Aorta (tissue), 5 donors: ENCODE measurements around the gene XXYLT1. TPM values are rescaled to one million over a fixed set of nuclear protein-coding genes. Genes with fewer than 3 reads are reported as not detected.

Experiments used
- ATAC-seq: fragments of 200-7000 bp; cut with Tn5 transposase; one replicate; pipeline ENCODE4 v1.9.1; 2022; ENCODE audit warnings: moderate library complexity; ENCODE audit not compliant: low FRiP score
- DNase-seq, 2 donors: peaks; one replicate each; pipeline ENCODE4 v3.0.0-alpha.2; 2020
- H3K27ac ChIP-seq, 2 donors: one replicate each; pipeline ENCODE4 v1.5.1; 2013; ENCODE audit warnings: low read length in 2 of 2, mild to moderate bottlenecking in 2 of 2, moderate library complexity in 2 of 2, control low read depth in 1 of 2, inconsistent platforms in 1 of 2, low read depth in 1 of 2
- H3K27me3 ChIP-seq, 2 donors: one replicate each; pipeline ENCODE4 v1.6.1; 2013; ENCODE audit warnings: control low read depth in 1 of 2, low read length in 1 of 2, mild to moderate bottlenecking in 1 of 2, moderate library complexity in 1 of 2; ENCODE audit not compliant: insufficient read depth in 2 of 2, control insufficient read depth in 1 of 2
- H3K36me3 ChIP-seq, 2 donors: one replicate each; pipeline ENCODE4 v1.6.1; 2013; ENCODE audit warnings: control low read depth in 1 of 2, low read length in 1 of 2, mild to moderate bottlenecking in 1 of 2; ENCODE audit not compliant: insufficient read depth in 2 of 2, control insufficient read depth in 1 of 2
- H3K4me1 ChIP-seq, 2 donors: one replicate each; pipeline ENCODE4 v1.6.1; 2013; ENCODE audit warnings: low read length in 2 of 2, control low read depth in 1 of 2, mild to moderate bottlenecking in 1 of 2, moderate library complexity in 1 of 2; ENCODE audit not compliant: insufficient read depth in 2 of 2, control insufficient read depth in 1 of 2
- H3K4me3 ChIP-seq, 2 donors: one replicate each; pipeline ENCODE4 v1.5.1; 2013; ENCODE audit warnings: low read length in 2 of 2, control low read depth in 1 of 2, mild to moderate bottlenecking in 1 of 2
- H3K9me3 ChIP-seq: one replicate; pipeline ENCODE4 v1.6.1; 2013; ENCODE audit warnings: mild to moderate bottlenecking, low read length; ENCODE audit not compliant: control insufficient read depth
- WGBS, 2 donors: extraction: QIAGEN DNeasy Blood & Tissue Kit; methylation state at CpG; one replicate each; pipeline ENCODE4 v1.1.7; 2013; 5-methylcytosine and 5-hydroxymethylcytosine counted together
- intact Hi-C, 2 donors: fragments of 100-400 bp; cut with DNase I; formaldehyde crosslinking; loops; one replicate each; pipeline versions ENCODE4 v1.14.2 to v1.15.0; 2022
- polyA plus RNA-seq, 2 donors: library from polyadenylated mRNA; stranded (reverse); fragments of 200-250 nt; gene quantifications; one replicate each; pipeline ENCODE4 v1.2.3, GENCODE V29; 2013
- total RNA-seq, 2 donors: library from RNA; stranded (reverse); fragmentation: NEBNext Ultra II Directional; extraction: Animal tissue kit (Norgen Biotek cat#: 25700); gene quantifications; one replicate each; pipeline ENCODE4 v1.2.1, GENCODE V29; 2021
- donor health status: healthy with polysubstance abuse.
- donor health status: Bipolar disorder and iron deficiency.
- donor health status: DM: no; HTN: no; CAD: no.
- donor health status: DM: no; HTN: no; CAD: no.
- donor health status: DM: yes; HTN: yes; CAD: no.

Gene XXYLT1
- total and polyA plus RNA-seq, 4 donors = 2.3 to 15.0 (median 6.9) TPM

GRCh38 chr3:195240939-195241338 is 30.0 kb downstream of the XXYLT1 start:
- H3K27ac ChIP-seq = no peak overlapping the region
- no peak for ATAC-seq
- 80 to 82% methylated on average over 6 of the region's 6 CpGs for WGBS, 2 donors
- H3K9me3 ChIP-seq = no peaks in the 10 kb centered on the region
- H3K36me3 ChIP-seq = no peaks in the 10 kb centered on the region
- H3K27me3 ChIP-seq = no peaks in the 10 kb centered on the region
- DNase-seq = no peak
- intact Hi-C loops = loop anchor here in 1 of 2 donors (5.0 kb wide), 2 partner anchors 69 to 89 kb away; no protein-coding TSS in a partner anchor
- H3K4me1 ChIP-seq = no peaks in the 10 kb centered on the region
- H3K4me3 ChIP-seq = no peak overlapping the region

- ATAC-seq (peak; percentile 87), DNase-seq (peak; percentile 78 to 87)
- H3K27me3 ChIP-seq = no peaks in the 10 kb centered on the region
- no peaks in the 10 kb centered on the region for H3K9me3 ChIP-seq
- no peaks in the 10 kb centered on the region for H3K36me3 ChIP-seq
- peak overlapping the region in 1 of 2 donors; percentile 48 for H3K27ac ChIP-seq
- 3 to 14% methylated on average over 15 of the region's 15 CpGs for WGBS, 2 donors
- H3K4me3 ChIP-seq = no peak overlapping the region
- intact Hi-C loops = loop anchor here in 1 of 2 donors (5.0 kb wide), 2 partner anchors 68 to 88 kb away; no protein-coding TSS in a partner anchor
- no peaks in the 10 kb centered on the region for H3K4me1 ChIP-seq
Measured at GRCh38 chr3:195240171-195240701, 30.7 kb downstream of the XXYLT1 start.

- H3K4me1 ChIP-seq = no peaks in the 10 kb centered on the region
- intact Hi-C loops = no loop called here
- no peak overlapping the region for H3K27ac ChIP-seq
- H3K27me3 ChIP-seq = no peaks in the 10 kb centered on the region
- ATAC-seq = no peak
- no peaks in the 10 kb centered on the region for H3K9me3 ChIP-seq
- 96 to 100% methylated on average over 3 of the region's 3 CpGs for WGBS, 2 donors
- H3K36me3 ChIP-seq = no peaks in the 10 kb centered on the region
- H3K4me3 ChIP-seq = no peak overlapping the region
- no peak for DNase-seq
Measured at GRCh38 chr3:195239121-195239520, 31.8 kb downstream of the XXYLT1 start.

- no peak overlapping the region for H3K27ac ChIP-seq
- no peak for ATAC-seq
Measured at GRCh38 chr3:195238586-195239118, 32.3 kb downstream of the XXYLT1 start.

DNA sequence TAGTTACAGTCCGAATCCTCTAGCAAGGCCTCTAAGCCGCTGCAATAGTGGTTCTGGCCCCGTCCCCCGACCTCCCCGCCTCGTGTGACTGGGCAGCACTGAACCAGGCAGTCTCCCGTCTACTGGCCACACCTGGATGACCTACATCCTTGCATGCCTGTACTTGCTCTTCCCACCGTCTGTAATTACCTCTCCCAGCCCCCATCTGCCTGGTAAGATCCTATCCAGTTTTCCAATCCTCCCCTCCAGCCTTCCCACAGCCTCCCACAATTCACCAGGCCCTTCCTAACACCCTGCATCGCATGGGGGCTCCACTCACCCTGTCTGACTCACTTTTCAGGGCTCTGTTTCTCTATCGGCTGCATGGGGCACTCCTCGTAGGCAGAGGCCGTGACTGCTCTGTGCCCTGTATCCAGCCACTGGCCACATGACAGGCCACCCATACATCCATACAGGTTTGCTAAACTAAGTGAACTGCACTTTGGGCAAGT is 32.8 kb downstream of the XXYLT1 start:
- H3K4me3 ChIP-seq = no peak overlapping the region
- intact Hi-C loops = no loop called here
- 97 to 99% methylated on average over 12 of the region's 12 CpGs for WGBS, 2 donors
- H3K9me3 ChIP-seq = no peaks in the 10 kb centered on the region
- H3K36me3 ChIP-seq = no peaks in the 10 kb centered on the region
- H3K4me1 ChIP-seq = no peaks in the 10 kb centered on the region
- no peaks in the 10 kb centered on the region for H3K27me3 ChIP-seq
- no peak overlapping the region for H3K27ac ChIP-seq
- no peak for DNase-seq
- no peak for ATAC-seq

More at GRCh38 chr3:195238586-195239118, 32.3 kb downstream of the XXYLT1 start:
- Histone ChIP-seq H3K27me3 (no peaks in the 10 kb centered on the region), H3K9me3 (no peaks in the 10 kb centered on the region), H3K4me1 (no peaks in the 10 kb centered on the region), H3K4me3 (no peak overlapping the region), H3K36me3 (no peaks in the 10 kb centered on the region)
- intact Hi-C loops = no loop called here
- 93 to 97% methylated on average over 10 of the region's 10 CpGs for WGBS, 2 donors
- DNase-seq = no peak

GRCh38 chr3:195236801-195237570 is 34.0 kb downstream of the XXYLT1 start:
- Histone ChIP-seq H3K4me3 (no peak overlapping the region), H3K9me3 (no peaks in the 10 kb centered on the region), H3K27ac (no peak overlapping the region), H3K4me1 (no peaks in the 10 kb centered on the region), H3K36me3 (no peaks in the 10 kb centered on the region), H3K27me3 (no peaks in the 10 kb centered on the region)
- ATAC-seq = no peak
- intact Hi-C loops = no loop called here
- peak in 1 of 2 donors; percentile 58 for DNase-seq
- 98% methylated on average over 10 of the region's 10 CpGs for WGBS, 2 donors

GRCh38 chr3:195236076-195236798 is 34.7 kb downstream of the XXYLT1 start:
- Histone ChIP-seq H3K27ac (no peak overlapping the region), H3K9me3 (no peaks in the 10 kb centered on the region), H3K27me3 (no peaks in the 10 kb centered on the region), H3K36me3 (no peaks in the 10 kb centered on the region), H3K4me3 (no peak overlapping the region), H3K4me1 (no peaks in the 10 kb centered on the region)
- DNase-seq (no peak), ATAC-seq (no peak)
- intact Hi-C loops = no loop called here
- 97 to 100% methylated on average over 5 of the region's 5 CpGs for WGBS, 2 donors

DNA sequence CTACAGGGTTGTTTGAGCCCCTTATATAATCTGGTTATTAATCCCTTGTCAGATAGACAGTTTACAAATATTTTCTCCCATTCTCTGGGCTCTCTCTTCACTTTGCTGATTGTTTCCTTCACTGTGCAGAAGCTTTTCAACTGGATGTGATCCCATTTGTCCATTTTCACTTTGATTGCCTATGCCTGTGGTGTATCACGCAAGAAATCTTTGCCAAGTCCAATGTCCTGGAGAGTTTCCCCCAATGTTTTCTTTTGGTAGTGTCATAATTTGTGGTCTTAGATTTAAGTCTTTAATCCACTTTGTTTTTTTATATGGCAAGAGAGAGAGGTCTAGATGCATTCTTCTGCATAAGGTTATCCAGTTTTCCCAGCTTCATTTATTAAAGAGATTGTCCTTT is 40.7 kb downstream of the XXYLT1 start:
- no peaks in the 10 kb centered on the region for H3K27me3 ChIP-seq
- ATAC-seq (no peak), DNase-seq (no peak)
- intact Hi-C loops = no loop called here
- no peak overlapping the region for H3K27ac ChIP-seq
- H3K4me1 ChIP-seq = no peaks in the 10 kb centered on the region
- 95 to 96% methylated on average over 1 of the region's 1 CpG for WGBS, 2 donors
- H3K36me3 ChIP-seq = no peaks in the 10 kb centered on the region
- no peaks in the 10 kb centered on the region for H3K9me3 ChIP-seq
- no peak overlapping the region for H3K4me3 ChIP-seq
